ENCODE results near the gene ADGRG2.

- TF ChIP-seq POLR2A (IDR thresholded peaks at IDR 0.05) (no peak), CTCF (IDR thresholded peaks at IDR 0.05) (no peak)
Observed at GRCh38 chrX:19085666-19086065, 36.6 kb downstream of the ADGRG2 start.

Data from breast epithelium (tissue), 3 donors.